Lung (tissue), 12 donors: ENCODE measurements around the gene ANKRD11. TPM values are rescaled to one million over a fixed set of nuclear protein-coding genes. Genes with fewer than 3 reads are reported as not detected.
A peak's percentile ranks its signal among the peaks of the same experiment; 100 is the strongest.

ENCODE experiments used
- ATAC-seq: fragments of 200-7000 bp; cut with Tn5 transposase; one replicate; pipeline ENCODE4 v1.9.1; 2020; ENCODE audit warnings: moderate number of reproducible peaks; ENCODE audit not compliant: insufficient read depth, low FRiP score
- DNase-seq, 3 donors: peaks; one replicate each; pipeline ENCODE4 v3.0.0-alpha.2; 2013 to 2017
- H3K27ac ChIP-seq, 2 donors: one replicate each; pipeline ENCODE4 v1.5.1; 2013; ENCODE audit warnings: mild to moderate bottlenecking in 2 of 2, moderate library complexity in 2 of 2, control low read depth in 1 of 2, inconsistent platforms in 1 of 2, low read depth in 1 of 2, low read length in 1 of 2
- H3K27me3 ChIP-seq, 3 donors: one replicate each; pipeline ENCODE4 v1.5.1; 2013; ENCODE audit warnings: low read length in 2 of 3; ENCODE audit not compliant: control insufficient read depth in 3 of 3, insufficient read depth in 3 of 3
- H3K36me3 ChIP-seq, 4 donors: one replicate each; pipeline ENCODE4 v1.5.1; 2013; ENCODE audit warnings: low read length in 4 of 4, mild to moderate bottlenecking in 1 of 4, moderate library complexity in 1 of 4; ENCODE audit not compliant: control insufficient read depth in 4 of 4, insufficient read depth in 4 of 4
- H3K4me1 ChIP-seq, 5 donors: one replicate each; pipeline ENCODE4 v1.5.1; 2013; ENCODE audit warnings: low read length in 5 of 5, mild to moderate bottlenecking in 2 of 5, moderate library complexity in 1 of 5; ENCODE audit not compliant: control insufficient read depth in 5 of 5, insufficient read depth in 5 of 5
- H3K4me3 ChIP-seq: one replicate; pipeline ENCODE4 v1.5.1; 2013; ENCODE audit warnings: mild to moderate bottlenecking, control low read depth, moderate library complexity
- H3K9ac ChIP-seq, 2 donors: one replicate each; pipeline ENCODE4 v1.5.1; 2013; ENCODE audit warnings: low read length in 2 of 2, control low read depth in 1 of 2; ENCODE audit not compliant: insufficient read depth in 1 of 2
- H3K9me3 ChIP-seq, 4 donors: one replicate each; pipeline ENCODE4 v1.5.1; 2013; ENCODE audit warnings: low read length in 3 of 4, mild to moderate bottlenecking in 1 of 4, moderate library complexity in 1 of 4; ENCODE audit not compliant: control insufficient read depth in 4 of 4, insufficient read depth in 3 of 4
- WGBS, 2 donors: extraction: QIAGEN DNeasy Blood & Tissue Kit; methylation state at CpG; one replicate each; pipeline ENCODE4 v1.1.7; 2013; 5-methylcytosine and 5-hydroxymethylcytosine counted together
- polyA plus RNA-seq, 2 donors: library from polyadenylated mRNA; stranded (reverse); fragments of 200-250 nt; gene quantifications; one replicate each; pipeline ENCODE4 v1.2.1, GENCODE V29; 2013
- total RNA-seq, 2 donors: library from RNA; depleted of rRNA in 1 of 2; stranded (reverse); fragments of >200 nt in 1 of 2; gene quantifications; one replicate each; pipeline ENCODE4 v1.2.1, GENCODE V29; 2014 to 2021
- TF ChIP-seq, protein P1 (sequence below): IDR thresholded peaks from 2 replicates; pipeline ENCODE4 v1.5.1; 2012; ENCODE audit warnings: mild to moderate bottlenecking; ENCODE audit errors: control extremely low read depth, extremely low read depth
- donor health status: control.
- donor health status: control.
- donor health status: Bipolar disorder and iron deficiency.
- donor health status: healthy.
- donor health status: DM: yes; HTN: yes; CAD: no.

Gene ANKRD11
- total and polyA plus RNA-seq, 4 donors, result 58.5 to 162 (median 89.5) TPM

DNA sequence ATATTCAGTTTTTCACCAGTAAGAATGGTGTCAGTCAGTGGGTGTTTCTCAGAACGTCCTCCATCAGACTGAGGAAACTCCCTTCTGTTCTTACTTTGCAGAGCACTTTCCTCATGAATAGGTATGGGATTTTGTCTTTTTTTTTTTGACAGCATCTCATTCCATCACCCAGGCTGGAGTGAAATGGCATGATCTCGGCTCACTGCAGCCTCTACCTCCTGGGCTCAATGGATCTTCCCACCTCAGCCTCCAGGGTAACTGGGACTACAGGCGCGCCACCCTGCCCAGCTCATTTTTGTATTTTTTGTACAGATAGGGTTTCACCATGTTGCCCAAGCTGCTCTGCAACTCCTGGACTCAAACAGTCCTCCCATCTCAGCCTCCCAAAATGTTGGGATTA lies 142.6 kb downstream of the ANKRD11 start:
- WGBS, 2 donors, result 94% methylated on average over 4 of the region's 4 CpGs
- H3K4me1 ChIP-seq, result peaks cover 9 to 36% (median 26%) of the 10 kb centered on the region in 5 donors

GRCh38 chr16:89346869-89347268 lies 143.5 kb downstream of the ANKRD11 start:
- no peak overlapping the region for H3K9ac ChIP-seq
- no peaks in the 10 kb centered on the region for H3K9me3 ChIP-seq
- no peaks in the 10 kb centered on the region for H3K27me3 ChIP-seq
- 44 to 70% methylated on average over 9 of the region's 9 CpGs for WGBS, 2 donors
- no peak for DNase-seq
- H3K4me3 ChIP-seq, result no peak overlapping the region
- ATAC-seq, result no peak
- H3K4me1 ChIP-seq, result peaks cover 7 to 28% (median 22%) of the 10 kb centered on the region in 5 donors
- H3K36me3 ChIP-seq, result no peaks in the 10 kb centered on the region
- TF ChIP-seq, protein P1, sequence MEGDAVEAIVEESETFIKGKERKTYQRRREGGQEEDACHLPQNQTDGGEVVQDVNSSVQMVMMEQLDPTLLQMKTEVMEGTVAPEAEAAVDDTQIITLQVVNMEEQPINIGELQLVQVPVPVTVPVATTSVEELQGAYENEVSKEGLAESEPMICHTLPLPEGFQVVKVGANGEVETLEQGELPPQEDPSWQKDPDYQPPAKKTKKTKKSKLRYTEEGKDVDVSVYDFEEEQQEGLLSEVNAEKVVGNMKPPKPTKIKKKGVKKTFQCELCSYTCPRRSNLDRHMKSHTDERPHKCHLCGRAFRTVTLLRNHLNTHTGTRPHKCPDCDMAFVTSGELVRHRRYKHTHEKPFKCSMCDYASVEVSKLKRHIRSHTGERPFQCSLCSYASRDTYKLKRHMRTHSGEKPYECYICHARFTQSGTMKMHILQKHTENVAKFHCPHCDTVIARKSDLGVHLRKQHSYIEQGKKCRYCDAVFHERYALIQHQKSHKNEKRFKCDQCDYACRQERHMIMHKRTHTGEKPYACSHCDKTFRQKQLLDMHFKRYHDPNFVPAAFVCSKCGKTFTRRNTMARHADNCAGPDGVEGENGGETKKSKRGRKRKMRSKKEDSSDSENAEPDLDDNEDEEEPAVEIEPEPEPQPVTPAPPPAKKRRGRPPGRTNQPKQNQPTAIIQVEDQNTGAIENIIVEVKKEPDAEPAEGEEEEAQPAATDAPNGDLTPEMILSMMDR, result no peak
- H3K27ac ChIP-seq, result no peak overlapping the region

More for the DNA sequence above, 142.6 kb downstream of the ANKRD11 start:
- H3K27me3 ChIP-seq, result no peaks in the 10 kb centered on the region
- TF ChIP-seq, protein P1, result no peak
- no peak overlapping the region for H3K9ac ChIP-seq
- no peak overlapping the region for H3K27ac ChIP-seq
- no peaks in the 10 kb centered on the region for H3K9me3 ChIP-seq
- no peak overlapping the region for H3K4me3 ChIP-seq
- ATAC-seq, result no peak
- H3K36me3 ChIP-seq, result no peaks in the 10 kb centered on the region
- no peak for DNase-seq

DNA sequence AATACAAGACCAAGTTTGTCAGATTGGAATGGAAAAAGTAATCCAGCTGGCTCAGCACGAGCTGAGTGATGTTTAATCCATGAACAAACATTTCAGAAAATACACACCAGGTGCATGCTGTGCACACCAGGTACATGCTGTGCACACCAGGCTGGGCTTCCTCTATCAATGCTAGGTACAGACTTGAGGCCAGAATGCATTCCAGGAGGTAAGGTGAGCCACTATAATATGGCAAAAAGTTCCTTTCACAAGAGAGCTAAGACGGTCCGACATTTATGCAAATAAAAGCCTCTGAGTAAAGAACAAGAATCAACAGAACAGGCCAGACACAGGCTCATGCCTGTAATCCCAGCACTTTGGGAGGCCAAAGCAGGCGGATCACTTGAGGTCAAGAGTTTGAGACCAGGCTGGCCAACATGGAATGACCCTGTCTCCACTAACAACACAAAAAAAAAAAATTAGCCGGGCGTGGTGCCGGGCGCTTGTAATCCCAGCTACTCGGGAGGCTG lies 144.7 kb downstream of the ANKRD11 start:
- no peak overlapping the region for H3K27ac ChIP-seq
- ATAC-seq (peak; percentile 67), DNase-seq (peak in 1 of 3 donors; percentile 47)
- H3K4me3 ChIP-seq, result no peak overlapping the region
- peaks cover 7 to 32% (median 28%) of the 10 kb centered on the region in 5 donors for H3K4me1 ChIP-seq
- H3K9me3 ChIP-seq, result no peaks in the 10 kb centered on the region
- no peaks in the 10 kb centered on the region for H3K36me3 ChIP-seq
- WGBS, 2 donors, result 66 to 87% methylated on average over 9 of the region's 9 CpGs
- H3K9ac ChIP-seq, result no peak overlapping the region
- no peaks in the 10 kb centered on the region for H3K27me3 ChIP-seq
- TF ChIP-seq, protein P1, result no peak
